Cardiac muscle cell (in vitro differentiated cells and primary cell): ENCODE data around the gene BBX. TPM values are rescaled to one million over a fixed set of nuclear protein-coding genes. Genes with fewer than 3 reads are reported as not detected.
A peak's percentile ranks its signal among the peaks of the same experiment; 100 is the strongest.

Experiments
- DNase-seq, 2 donors: peaks; one replicate each; pipeline versions ENCODE4 v3.0.0 to v3.0.0-alpha.2; 2010 to 2017; ENCODE audit warnings: low read depth in 1 of 2, low spot score in 1 of 2
- H3K27ac ChIP-seq: fragments of 200-600 bp; sonication (generic); 2 replicates; pipeline ENCODE4 v1.5.1; 2016
- H3K27me3 ChIP-seq: fragments of 200-600 bp; sonication (generic); 2 replicates; pipeline ENCODE4 v1.6.0; 2016; ENCODE audit warnings: control low read depth
- H3K36me3 ChIP-seq: fragments of 200-600 bp; sonication (generic); 2 replicates; pipeline ENCODE4 v1.5.1; 2016; ENCODE audit warnings: control low read depth
- H3K4me1 ChIP-seq: fragments of 200-600 bp; sonication (generic); 2 replicates; pipeline ENCODE4 v1.8.1; 2017; ENCODE audit warnings: low read depth, mild to moderate bottlenecking, mixed run types
- H3K4me3 ChIP-seq: fragments of 200-600 bp; sonication (generic); 2 replicates; pipeline ENCODE4 v1.5.1; 2016; ENCODE audit warnings: mild to moderate bottlenecking
- H3K9me3 ChIP-seq: fragments of 200-600 bp; sonication (generic); 2 replicates; pipeline ENCODE4 v1.5.1; 2017; ENCODE audit warnings: low read depth, mild to moderate bottlenecking, control low read depth
- polyA plus RNA-seq: library from polyadenylated mRNA; unstranded; fragments of >200 nt; fragmentation: Nextera tagmentation; extraction: Ambion mirVana; gene quantifications from 2 replicates; pipeline ENCODE4 v1.2.1, GENCODE V29; 2016
- total RNA-seq: library from RNA; depleted of rRNA; stranded (reverse); fragments of >200 nt; gene quantifications from 2 replicates; pipeline ENCODE4 v1.2.3, GENCODE V29; 2016
- TF ChIP-seq, protein P1 (sequence below): IDR thresholded peaks from 2 replicates; pipeline ENCODE4 v1.5.1; 2012; ENCODE audit warnings: low read depth, mild to moderate bottlenecking, low read length

The BBX gene
- total and polyA plus RNA-seq, 2 experiments from 2014 or later, result 77.5 to 96.2 TPM

- TF ChIP-seq, protein P1, sequence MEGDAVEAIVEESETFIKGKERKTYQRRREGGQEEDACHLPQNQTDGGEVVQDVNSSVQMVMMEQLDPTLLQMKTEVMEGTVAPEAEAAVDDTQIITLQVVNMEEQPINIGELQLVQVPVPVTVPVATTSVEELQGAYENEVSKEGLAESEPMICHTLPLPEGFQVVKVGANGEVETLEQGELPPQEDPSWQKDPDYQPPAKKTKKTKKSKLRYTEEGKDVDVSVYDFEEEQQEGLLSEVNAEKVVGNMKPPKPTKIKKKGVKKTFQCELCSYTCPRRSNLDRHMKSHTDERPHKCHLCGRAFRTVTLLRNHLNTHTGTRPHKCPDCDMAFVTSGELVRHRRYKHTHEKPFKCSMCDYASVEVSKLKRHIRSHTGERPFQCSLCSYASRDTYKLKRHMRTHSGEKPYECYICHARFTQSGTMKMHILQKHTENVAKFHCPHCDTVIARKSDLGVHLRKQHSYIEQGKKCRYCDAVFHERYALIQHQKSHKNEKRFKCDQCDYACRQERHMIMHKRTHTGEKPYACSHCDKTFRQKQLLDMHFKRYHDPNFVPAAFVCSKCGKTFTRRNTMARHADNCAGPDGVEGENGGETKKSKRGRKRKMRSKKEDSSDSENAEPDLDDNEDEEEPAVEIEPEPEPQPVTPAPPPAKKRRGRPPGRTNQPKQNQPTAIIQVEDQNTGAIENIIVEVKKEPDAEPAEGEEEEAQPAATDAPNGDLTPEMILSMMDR, result no peak
- Histone ChIP-seq H3K4me1 (peaks cover 6% of the 10 kb centered on the region), H3K27ac (peak overlapping the region; percentile 83)
These were observed 970 bp downstream of the BBX start for GRCh38 chr3:107523539-107524325.

GRCh38 chr3:107524326-107524840 is 1.6 kb downstream of the BBX start:
- Histone ChIP-seq H3K9me3 (no peaks in the 10 kb centered on the region), H3K27ac (peak overlapping the region; percentile 83), H3K27me3 (no peaks in the 10 kb centered on the region), H3K4me1 (peaks cover 6% of the 10 kb centered on the region), H3K4me3 (peak overlapping the region; percentile 68), H3K36me3 (peaks cover 14% of the 10 kb centered on the region)
- peak in 1 of 2 donors; percentile 47 for DNase-seq
- TF ChIP-seq, protein P1, result no peak

More at GRCh38 chr3:107523539-107524325, 970 bp downstream of the BBX start:
- peak overlapping the region; percentile 68 for H3K4me3 ChIP-seq
- no peaks in the 10 kb centered on the region for H3K27me3 ChIP-seq
- peak; percentile 26 to 60 for DNase-seq
- no peaks in the 10 kb centered on the region for H3K9me3 ChIP-seq
- H3K36me3 ChIP-seq, result peaks cover 14% of the 10 kb centered on the region

DNA sequence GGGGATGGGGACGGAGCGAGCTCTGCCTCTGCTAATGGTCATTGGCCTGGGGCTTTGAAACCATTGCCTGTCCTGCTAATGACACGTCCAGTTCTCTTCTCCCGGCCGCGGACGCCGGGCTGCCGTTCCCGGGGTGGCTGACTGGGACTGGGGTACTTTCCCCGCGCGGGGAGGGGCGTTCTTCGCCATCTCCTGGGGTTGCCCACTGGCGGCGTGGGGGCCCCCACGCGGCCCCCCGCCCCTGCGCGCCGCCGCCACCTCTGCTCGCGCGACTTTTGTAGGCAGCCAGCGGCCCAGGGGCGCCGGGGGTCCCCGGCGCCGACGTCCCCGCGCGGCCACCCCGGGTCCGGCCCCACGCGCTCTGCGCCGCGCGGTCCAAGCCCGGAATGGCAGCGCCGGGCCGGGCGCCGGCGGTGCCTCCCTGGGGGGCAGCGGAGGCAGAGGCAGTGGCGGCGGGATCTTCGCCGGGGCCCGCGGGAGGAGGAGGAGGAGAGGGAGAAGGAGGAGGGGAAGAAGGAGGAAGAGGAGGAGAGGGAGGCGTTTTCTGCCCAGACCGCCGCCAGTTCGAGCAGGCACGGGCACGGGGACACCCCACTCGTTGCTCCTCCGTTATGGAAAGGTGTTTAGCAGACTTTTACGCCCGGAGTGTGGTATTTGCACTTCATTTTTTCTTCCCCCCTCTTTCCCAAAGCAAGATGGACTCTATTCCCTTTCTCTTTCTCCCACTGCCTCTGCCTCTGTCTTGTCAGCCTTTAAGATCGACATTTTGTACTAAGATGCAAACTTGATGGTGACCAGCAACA is 2.3 kb downstream of the BBX start:
- H3K27me3 ChIP-seq, result no peaks in the 10 kb centered on the region
- peak; percentile 61 to 69 for DNase-seq
- peaks cover 6% of the 10 kb centered on the region for H3K4me1 ChIP-seq
- no peaks in the 10 kb centered on the region for H3K9me3 ChIP-seq
- H3K27ac ChIP-seq, result peak overlapping the region; percentile 83
- TF ChIP-seq, protein P1, result no peak
- H3K4me3 ChIP-seq, result peak overlapping the region; percentile 68
- peaks cover 14% of the 10 kb centered on the region for H3K36me3 ChIP-seq

DNA sequence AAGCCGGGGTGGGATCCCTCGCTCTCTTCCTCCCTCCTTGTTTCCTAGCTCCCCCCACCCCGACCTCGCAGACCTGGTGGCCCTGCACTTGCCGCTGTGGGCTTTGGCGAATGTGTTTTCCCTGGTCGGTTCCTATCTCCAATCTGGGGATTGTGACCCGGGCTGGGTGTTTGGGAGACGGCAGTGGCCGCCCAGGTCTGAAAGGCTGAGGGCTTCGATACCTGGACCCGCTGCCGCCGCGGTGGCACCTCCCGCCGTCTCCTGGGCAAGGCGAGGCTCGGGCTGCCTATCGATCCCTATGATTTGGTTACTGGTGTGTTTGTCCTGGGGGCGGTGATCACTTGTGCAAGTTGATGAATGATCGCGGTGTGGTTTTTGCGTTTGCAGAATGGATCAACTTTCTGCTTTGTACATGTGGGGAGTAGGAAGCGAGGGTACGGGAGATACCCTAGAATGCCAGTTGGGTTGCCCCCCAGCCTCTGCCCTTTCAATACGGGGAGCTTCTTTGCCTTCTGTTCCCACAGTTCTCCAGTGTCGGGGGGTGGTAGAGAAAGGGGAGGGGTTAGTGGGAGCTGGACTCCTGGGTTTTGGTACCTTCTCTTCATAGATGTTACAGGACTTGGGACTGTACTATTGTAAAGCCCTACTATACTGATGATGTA is 3.0 kb downstream of the BBX start:
- peak in 1 of 2 donors; percentile 30 for DNase-seq
- Histone ChIP-seq H3K4me1 (peaks cover 6% of the 10 kb centered on the region), H3K4me3 (peak overlapping the region; percentile 68), H3K27me3 (no peaks in the 10 kb centered on the region), H3K36me3 (peaks cover 14% of the 10 kb centered on the region), H3K27ac (no peak overlapping the region), H3K9me3 (no peaks in the 10 kb centered on the region)
- TF ChIP-seq, protein P1, result no peak

DNA sequence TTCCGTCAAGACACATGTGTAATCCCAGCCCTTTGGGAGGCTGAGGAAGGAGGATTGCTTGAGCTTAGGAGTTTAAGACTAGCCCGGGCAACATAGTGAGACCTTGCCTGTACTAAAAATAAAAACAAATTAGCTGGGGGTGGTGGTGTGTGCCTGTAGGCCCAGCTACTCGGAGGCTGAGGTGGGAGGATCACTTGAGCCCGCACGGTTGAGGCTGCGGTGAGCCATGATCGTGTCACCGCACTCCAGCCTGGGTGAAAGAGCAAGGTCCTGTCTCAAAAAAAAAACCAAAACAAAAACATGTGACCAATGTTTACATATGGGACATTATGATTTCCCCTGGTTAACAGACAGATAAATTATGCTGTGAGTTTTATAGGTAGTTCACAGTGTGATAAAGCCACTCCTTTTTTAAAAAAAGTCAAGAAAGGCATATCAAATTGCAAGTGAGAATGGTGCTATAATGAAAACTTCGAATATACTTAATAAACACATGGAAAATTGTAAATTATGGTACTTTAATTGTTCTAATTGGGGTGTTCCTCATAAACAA is 9.2 kb downstream of the BBX start:
- DNase-seq, result no peak
- Histone ChIP-seq H3K4me3 (no peak overlapping the region), H3K27me3 (no peaks in the 10 kb centered on the region), H3K36me3 (peaks cover 9% of the 10 kb centered on the region), H3K9me3 (no peaks in the 10 kb centered on the region), H3K4me1 (no peaks in the 10 kb centered on the region), H3K27ac (no peak overlapping the region)
- TF ChIP-seq, protein P1, result no peak
